Ramos (cell line): ENCODE results near the gene NR1I3.
"Not testable (repeated sequence)": the region's sequence is repeated elsewhere in the genome, so short reads cannot be mapped to it uniquely, and the experiment has no call there.

Experiments used
- in situ Hi-C: fragments of 300-500 bp; cut with MboI; formaldehyde crosslinking; loops from one replicate; pipeline ENCODE4 v1.14.3; 2022; ENCODE audit warnings: low sequenced_read_pairs; ENCODE audit not compliant: unreplicated experiment

Gene NR1I3, protein sequence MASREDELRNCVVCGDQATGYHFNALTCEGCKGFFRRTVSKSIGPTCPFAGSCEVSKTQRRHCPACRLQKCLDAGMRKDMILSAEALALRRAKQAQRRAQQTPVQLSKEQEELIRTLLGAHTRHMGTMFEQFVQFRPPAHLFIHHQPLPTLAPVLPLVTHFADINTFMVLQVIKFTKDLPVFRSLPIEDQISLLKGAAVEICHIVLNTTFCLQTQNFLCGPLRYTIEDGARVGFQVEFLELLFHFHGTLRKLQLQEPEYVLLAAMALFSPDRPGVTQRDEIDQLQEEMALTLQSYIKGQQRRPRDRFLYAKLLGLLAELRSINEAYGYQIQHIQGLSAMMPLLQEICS

GRCh38 chr1:161238039-161238473 is at the start of gene NR1I3:
TSS of gene NR1I3 (minus strand) at chr1:161238203. CDS start at chr1:161236565, 1,638 bp downstream.
- in situ Hi-C loops = no loop called here

DNA sequence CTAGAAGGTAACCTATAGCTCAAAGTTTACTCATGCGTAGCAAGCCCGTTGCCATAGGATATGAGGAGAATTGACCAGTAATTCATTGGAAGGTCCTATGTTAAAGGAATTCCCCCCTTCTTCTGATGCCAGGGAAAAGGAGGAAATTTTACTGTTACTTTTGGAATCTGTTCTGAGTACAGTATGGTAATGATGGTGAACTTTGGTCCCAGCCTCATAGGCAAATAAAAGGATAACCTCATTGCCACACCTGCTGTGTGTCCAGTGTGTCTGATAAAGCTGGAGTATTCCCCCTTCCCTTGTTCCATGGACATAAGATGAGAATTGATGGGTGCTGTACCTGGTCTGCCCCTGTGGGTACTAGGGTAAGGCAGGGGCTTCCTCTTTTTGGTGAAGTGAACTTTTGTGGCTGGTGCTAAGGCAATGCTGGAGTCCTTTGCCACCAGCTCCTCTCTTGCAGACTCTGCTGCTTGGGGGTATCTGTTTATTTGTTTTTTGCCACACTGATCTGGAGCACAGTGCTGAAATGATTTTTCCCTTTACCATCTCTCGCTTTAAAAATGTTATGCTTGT is 49.6 kb upstream of the NR1I3 start:
- in situ Hi-C loops = no loop called here

GRCh38 chr1:161285521-161285920 is 47.5 kb upstream of the NR1I3 start:
- in situ Hi-C loops = no loop called here

GRCh38 chr1:161285113-161285512 is 47.1 kb upstream of the NR1I3 start:
- in situ Hi-C loops = no loop called here

- in situ Hi-C loops = no loop called here
Measured at GRCh38 chr1:161282991-161283390, 45.0 kb upstream of the NR1I3 start.

GRCh38 chr1:161274874-161275273 is 36.9 kb upstream of the NR1I3 start:
- in situ Hi-C loops = no loop called here

- in situ Hi-C loops = no loop called here
Measured at GRCh38 chr1:161273402-161273801, 35.4 kb upstream of the NR1I3 start.

GRCh38 chr1:161267321-161267720 is 29.3 kb upstream of the NR1I3 start:
- in situ Hi-C loops = no loop called here

DNA sequence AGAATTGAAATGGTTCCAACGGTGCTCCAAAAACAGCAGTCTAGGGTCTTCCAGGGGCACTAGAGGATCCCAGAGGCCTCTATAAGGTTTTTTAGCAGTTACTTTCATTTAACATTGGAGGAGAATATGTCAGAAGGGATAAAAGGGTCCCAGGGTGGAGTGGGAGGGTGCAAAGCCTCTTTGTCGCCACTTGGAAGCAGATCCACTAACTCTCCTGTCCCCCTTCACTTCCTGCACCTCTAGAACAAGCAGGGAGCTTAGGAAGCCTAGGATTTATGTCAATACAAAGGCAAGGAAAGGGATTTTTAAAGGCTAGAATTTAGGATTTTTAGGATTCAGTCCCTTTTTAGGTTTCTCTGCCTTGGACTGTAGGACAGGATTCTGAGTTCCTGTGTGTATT is 28.8 kb upstream of the NR1I3 start:
- in situ Hi-C loops = no loop called here

- in situ Hi-C loops = no loop called here
Measured at GRCh38 chr1:161266202-161266601, 28.2 kb upstream of the NR1I3 start.

DNA sequence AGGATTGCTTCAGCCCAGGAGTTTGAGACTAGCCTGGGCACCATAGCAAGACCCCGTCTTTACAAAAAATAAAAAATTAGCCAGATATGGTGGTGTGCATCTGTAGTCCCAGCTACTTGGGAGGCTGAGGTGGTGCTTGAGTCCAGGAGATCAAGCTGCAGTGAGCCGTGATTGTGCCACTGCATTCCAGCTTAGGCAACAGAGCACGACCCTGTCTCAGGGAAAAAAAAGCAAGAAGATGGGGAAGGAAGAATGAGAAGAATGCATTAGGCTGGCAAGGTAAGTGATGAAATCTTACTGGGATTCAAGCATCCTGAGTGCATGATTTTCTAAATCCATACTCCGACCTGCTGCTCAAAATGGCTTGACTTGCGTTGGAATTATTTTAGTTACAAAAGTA is 27.3 kb upstream of the NR1I3 start:
- in situ Hi-C loops = no loop called here

GRCh38 chr1:161261261-161262235 is 23.5 kb upstream of the NR1I3 start:
- in situ Hi-C loops = no loop called here

DNA sequence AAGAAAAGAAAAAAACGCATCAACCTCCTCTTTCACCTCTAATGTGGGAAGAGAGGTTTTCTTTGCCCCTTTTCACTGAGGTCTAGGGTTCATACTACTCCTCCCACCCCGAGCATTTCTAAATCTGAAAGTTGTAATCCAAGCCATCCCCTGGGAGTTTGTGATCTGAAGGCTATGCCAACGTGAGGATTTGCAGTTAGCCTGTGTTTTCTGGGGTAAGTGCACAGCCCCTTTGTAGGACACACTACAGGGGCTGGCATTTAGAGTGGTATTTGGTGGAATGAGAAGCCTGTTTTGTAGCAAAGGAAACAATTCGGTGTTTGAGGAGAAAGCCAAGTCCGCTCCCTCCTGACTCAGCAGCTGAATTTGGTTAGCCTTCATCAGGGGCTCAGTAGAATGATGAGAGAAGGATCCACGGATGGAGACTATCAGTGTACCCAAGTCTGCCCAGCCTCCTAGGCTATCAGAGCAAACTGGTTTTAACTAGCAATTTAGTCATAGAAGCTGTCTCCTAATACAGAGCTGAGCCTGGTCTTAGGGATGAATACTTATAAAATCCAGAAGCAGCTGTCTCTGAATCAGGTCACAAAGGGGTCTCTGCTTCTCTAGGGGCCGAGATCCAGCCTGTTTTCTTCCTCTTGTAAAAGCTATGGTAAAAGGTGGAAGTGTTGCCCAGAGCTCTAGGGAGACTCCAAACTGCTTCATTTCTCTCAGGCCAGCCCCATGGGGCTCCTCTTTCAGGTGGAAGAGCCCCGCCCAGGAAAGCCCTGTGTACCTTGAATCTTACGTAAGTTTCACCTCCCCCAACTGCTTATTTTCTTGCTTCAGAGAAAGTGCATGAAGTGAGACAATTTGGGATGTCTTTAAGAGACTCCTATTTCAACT is 22.6 kb upstream of the NR1I3 start:
- in situ Hi-C loops = no loop called here

- in situ Hi-C loops = no loop called here
Measured at GRCh38 chr1:161259765-161260164, 21.8 kb upstream of the NR1I3 start.

GRCh38 chr1:161259345-161259702 is 21.3 kb upstream of the NR1I3 start:
- in situ Hi-C loops = no loop called here

DNA sequence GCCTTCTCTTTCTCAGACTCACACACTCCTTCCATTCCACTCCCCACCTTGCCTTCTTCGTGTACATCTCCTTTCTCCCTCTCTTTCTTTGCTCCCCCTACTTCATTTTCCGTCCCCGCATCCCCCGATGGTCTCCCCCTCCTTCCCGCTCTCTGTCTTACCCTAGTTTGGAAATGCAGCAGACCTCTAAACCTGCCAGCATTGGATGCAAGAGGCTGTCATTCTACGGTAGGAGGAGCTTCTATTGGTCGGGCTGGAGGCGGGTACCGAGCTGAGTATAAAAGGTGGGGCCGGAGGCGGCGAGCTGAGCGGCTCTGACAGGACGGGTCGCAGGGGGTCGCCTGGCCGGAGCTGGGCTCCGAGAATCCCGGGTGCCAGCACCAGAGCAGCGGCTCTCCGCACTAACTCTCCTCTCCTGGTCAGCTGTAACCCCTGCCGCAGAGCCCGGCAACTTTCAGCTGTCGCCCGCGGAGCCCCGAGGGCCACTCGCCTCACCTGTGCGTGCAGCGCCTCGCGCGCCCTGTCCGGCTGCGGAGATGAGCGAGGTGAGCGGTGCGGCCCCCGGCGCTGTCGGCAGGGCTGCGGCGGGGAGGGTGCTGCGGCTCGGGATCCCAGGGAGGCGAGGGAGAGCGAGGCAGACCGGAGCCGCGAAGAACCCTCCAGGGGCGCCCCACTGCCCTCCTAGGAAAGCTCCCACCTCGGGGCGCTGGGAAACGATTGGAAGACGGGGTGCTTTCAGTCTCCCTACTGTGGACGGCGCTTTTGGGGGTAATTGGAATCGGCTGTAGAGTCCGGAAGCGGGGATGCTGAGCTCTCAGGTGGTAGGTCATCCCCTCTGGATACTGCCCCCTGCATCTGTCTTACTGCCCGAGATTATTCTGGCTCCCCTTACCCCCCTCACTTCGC is 20.7 kb upstream of the NR1I3 start, which contains the start of gene PCP4L1:
Gene PCP4L1, plus strand, starts transcription at position 307 of the 906 bp plus-strand sequence. Its CDS starts 230 bp downstream, at position 537.
- in situ Hi-C loops = no loop called here

DNA sequence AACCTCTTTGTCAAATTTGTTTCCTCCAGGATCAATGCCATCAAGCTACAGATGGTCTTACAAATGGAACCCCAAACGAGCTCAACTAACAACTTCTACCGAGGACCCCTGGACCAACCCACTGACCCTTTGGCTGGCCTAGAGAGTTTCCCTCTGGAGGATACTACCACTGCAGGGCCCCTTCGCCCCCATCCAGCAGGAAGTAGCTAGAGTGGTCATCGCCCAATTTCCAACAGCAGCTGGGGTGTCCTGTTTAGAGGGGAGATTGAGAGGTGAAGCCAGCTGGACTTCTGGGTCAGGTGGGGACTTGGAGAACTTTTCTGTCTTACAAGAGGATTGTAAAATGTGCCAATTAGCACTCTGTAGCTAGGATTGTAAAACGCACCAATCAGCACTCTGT is 19.1 kb upstream of the NR1I3 start:
- in situ Hi-C loops = not testable (repeated sequence)

GRCh38 chr1:161255955-161256520 is 18.0 kb upstream of the NR1I3 start:
- in situ Hi-C loops = not testable (repeated sequence)
